GM18520 (cell line): Measurements from ENCODE around the gene ZP2.
"Not testable (repeated sequence)": the region's sequence is repeated elsewhere in the genome, so short reads cannot be mapped to it uniquely, and the experiment has no call there.

Experiments used
- ATAC-seq: cut with Tn5 transposase; IDR thresholded peaks from one replicate; pipeline ENCODE4 v1.9.1; 2021; ENCODE audit not compliant: unreplicated experiment

ZP2 gene

DNA sequence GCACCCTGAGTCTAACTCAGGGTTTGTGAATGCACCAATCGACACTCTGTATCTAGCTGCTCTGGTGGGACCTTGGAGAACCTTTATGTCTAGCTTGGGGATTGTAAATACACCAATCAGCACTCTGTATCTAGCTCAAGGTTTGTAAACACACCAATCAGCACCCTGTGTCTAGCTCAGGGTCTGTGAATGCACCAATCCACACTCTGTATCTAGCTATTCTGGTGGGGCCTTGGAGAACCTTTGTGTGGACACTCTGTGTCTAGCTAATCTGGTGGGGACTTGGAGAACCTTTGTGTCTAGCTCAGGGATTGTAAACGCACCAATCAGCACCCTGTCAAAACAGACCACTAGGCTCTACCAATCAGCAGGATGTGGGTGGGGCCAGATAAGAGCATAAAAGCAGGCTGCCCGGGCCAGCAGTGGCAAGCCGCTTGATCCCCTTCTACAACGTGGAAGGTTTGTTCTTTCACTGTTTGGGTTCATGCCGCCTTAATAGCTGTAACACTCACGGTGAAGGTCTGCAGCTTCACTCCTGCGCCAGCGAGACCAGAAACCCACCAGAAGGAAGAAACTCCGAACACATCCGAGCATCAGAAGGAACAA, 58.1 kb downstream of the ZP2 start:
- ATAC-seq, result not testable (repeated sequence)

DNA sequence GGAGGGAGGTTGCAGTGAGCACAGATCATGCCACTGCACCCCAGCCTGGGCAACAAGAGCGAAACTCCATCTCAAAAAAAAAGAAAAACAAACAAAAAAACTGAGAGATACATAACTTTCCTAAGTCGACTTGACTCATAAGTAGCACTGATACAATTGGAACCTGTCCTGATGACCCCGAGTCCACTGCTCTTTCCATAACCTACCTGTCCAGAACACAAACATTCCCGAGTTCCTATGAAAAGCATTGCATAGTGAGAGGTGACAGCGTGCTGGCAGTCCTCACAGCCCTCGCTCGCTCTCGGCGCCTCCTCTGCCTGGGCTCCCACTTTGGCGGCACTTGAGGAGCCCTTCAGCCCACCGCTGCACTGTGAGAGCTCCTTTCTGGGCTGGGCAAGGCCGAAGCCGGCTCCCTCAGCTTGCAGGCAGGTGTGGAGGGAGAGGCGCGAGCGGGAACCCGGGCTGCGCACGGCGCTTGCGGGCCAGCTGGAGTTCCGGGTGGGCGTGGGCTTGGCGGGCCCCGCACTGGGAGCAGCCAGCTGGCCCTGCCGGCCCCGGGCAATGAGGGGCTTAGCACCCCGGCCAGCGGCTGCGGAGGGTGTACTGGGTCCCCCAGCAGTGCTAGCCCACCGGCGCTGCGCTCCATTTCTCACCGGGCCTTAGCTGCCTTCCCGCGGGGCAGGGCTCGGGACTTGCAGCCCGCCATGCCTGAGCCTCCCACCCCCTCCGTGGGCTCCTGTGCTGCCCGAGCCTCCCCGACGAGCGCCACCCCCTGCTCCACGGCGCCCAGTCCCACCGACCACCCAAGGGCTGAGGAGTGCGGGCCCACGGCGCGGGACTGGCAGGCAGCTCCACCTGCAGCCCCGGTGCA, 59.0 kb downstream of the ZP2 start:
- ATAC-seq, result not testable (repeated sequence)

DNA sequence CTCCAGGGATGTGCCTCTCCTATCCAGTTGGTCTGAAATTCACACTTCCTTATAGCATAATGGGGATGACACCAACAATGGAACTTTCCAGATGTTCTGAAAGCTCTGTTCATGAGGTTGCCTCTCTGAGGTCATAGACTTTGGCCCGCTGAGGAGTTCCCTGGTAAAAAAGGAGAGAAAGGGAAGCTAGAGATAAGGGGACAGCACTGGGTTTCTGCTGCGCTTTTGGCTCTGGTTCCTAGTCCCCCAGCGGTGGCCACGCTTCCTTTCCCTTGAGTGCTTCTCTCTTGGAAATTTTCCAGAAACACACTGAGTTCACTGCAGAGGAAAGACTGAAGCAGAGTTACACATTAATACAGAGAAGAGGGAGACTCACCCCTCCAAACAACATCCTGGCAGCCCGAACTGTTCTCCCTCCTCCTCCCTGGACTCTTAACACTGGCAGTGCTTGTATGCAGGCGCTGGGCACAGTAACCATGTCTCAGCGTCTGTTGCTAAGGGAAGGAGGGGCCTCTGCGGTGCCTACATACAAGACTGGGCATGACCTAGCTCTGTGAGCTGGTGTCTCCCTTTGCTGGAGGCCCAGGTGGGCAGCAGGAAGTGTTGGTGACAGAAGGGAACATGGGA, 60.9 kb downstream of the ZP2 start, which contains the start of gene DNAH3:
TSS of gene DNAH3 (minus strand) at position 472 of the 627 bp plus-strand sequence. CDS start 527 bp downstream, outside the sequence.
- no peak for ATAC-seq
